GM19099 (cell line): ENCODE results near the gene NEMF.

Source experiments
- POLR2A ChIP-seq: IDR thresholded peaks from 3 replicates; pipeline ENCODE4 v1.6.1; 2011; ENCODE audit warnings: low read depth; ENCODE audit not compliant: insufficient read length; ENCODE audit errors: extremely low read depth

NEMF gene

GRCh38 chr14:49879646-49880204, 27.1 kb upstream of the NEMF start:
- no peak for TF ChIP-seq POLR2A

- TF ChIP-seq POLR2A, result no peak
Measured at GRCh38 chr14:49876563-49877127, 24.1 kb upstream of the NEMF start.

- TF ChIP-seq POLR2A, result no peak
Measured at GRCh38 chr14:49875640-49876198, 23.1 kb upstream of the NEMF start.

- no peak for TF ChIP-seq POLR2A
Measured at GRCh38 chr14:49870908-49871307, 18.3 kb upstream of the NEMF start.

GRCh38 chr14:49868720-49869114, 16.1 kb upstream of the NEMF start:
- TF ChIP-seq POLR2A, result no peak

- TF ChIP-seq POLR2A, result peak; percentile 92
Measured at GRCh38 chr14:49867831-49868719, 15.5 kb upstream of the NEMF start.

- TF ChIP-seq POLR2A, result no peak
Measured at GRCh38 chr14:49865431-49865859, 12.9 kb upstream of the NEMF start.

- no peak for TF ChIP-seq POLR2A
Measured at GRCh38 chr14:49863487-49864281, 11.1 kb upstream of the NEMF start.

GRCh38 chr14:49862089-49862673, 9.6 kb upstream of the NEMF start:
- no peak for TF ChIP-seq POLR2A

GRCh38 chr14:49861699-49862088, 9.1 kb upstream of the NEMF start:
- TF ChIP-seq POLR2A, result peak; percentile 54

GRCh38 chr14:49860988-49861698, 8.6 kb upstream of the NEMF start:
- no peak for TF ChIP-seq POLR2A

- no peak for TF ChIP-seq POLR2A
Measured at GRCh38 chr14:49858383-49858782, 5.8 kb upstream of the NEMF start.

GRCh38 chr14:49857427-49858003, 4.9 kb upstream of the NEMF start:
- no peak for TF ChIP-seq POLR2A

GRCh38 chr14:49853572-49854375, 1.2 kb upstream of the NEMF start:
- TF ChIP-seq POLR2A, result no peak

GRCh38 chr14:49853158-49853477, 530 bp upstream of the NEMF start:
- no peak for TF ChIP-seq POLR2A
